Liver (tissue), 9 donors: Measurements from ENCODE around the gene INPP4B. TPM values are rescaled to one million over a fixed set of nuclear protein-coding genes. Genes with fewer than 3 reads are reported as not detected.

Experiments
- DNase-seq: peaks from one replicate; pipeline ENCODE4 v3.0.0-alpha.2; 2017; ENCODE audit warnings: low spot score
- H3K27ac ChIP-seq, 2 donors: one replicate each; pipeline ENCODE4 v1.7.0; 2013; ENCODE audit warnings: inconsistent platforms in 2 of 2, low read length in 2 of 2, control low read depth in 1 of 2, low read depth in 1 of 2, mild to moderate bottlenecking in 1 of 2
- H3K27me3 ChIP-seq, 4 donors: one replicate each; pipeline versions ENCODE4 v1.6.1 to v1.7.0; 2013; ENCODE audit warnings: low read length in 3 of 4, inconsistent platforms in 1 of 4, mild to moderate bottlenecking in 1 of 4, moderate library complexity in 1 of 4; ENCODE audit not compliant: control insufficient read depth in 4 of 4, insufficient read depth in 4 of 4
- H3K36me3 ChIP-seq, 4 donors: one replicate each; pipeline versions ENCODE4 v1.6.1 to v1.7.0; 2013; ENCODE audit warnings: low read length in 3 of 4, mild to moderate bottlenecking in 3 of 4, low read depth in 1 of 4, moderate library complexity in 1 of 4; ENCODE audit not compliant: control insufficient read depth in 4 of 4, insufficient read depth in 3 of 4
- H3K4me1 ChIP-seq, 4 donors: one replicate each; pipeline versions ENCODE4 v1.6.1 to v1.7.0; 2013; ENCODE audit warnings: low read length in 3 of 4, mild to moderate bottlenecking in 3 of 4, moderate library complexity in 1 of 4; ENCODE audit not compliant: control insufficient read depth in 4 of 4, insufficient read depth in 4 of 4
- H3K4me3 ChIP-seq, 3 donors: one replicate each; pipeline versions ENCODE4 v1.6.1 to v1.7.0; 2013; ENCODE audit warnings: low read length in 3 of 3, control low read depth in 1 of 3, low read depth in 1 of 3, mild to moderate bottlenecking in 1 of 3
- H3K9ac ChIP-seq, 2 donors: one replicate each; pipeline ENCODE4 v1.7.0; 2013; ENCODE audit warnings: low read length in 2 of 2, mild to moderate bottlenecking in 2 of 2, moderate library complexity in 2 of 2, control low read depth in 1 of 2, low read depth in 1 of 2
- H3K9me3 ChIP-seq, 4 donors: one replicate each; pipeline versions ENCODE4 v1.6.1 to v1.7.0; 2013; ENCODE audit warnings: low read length in 3 of 4; ENCODE audit not compliant: control insufficient read depth in 4 of 4
- ATF3 ChIP-seq: IDR thresholded peaks from 2 replicates; pipeline ENCODE4 v1.6.1; 2016; ENCODE audit warnings: antibody characterized with exemption
- CTCF ChIP-seq: fragments of 150-350 bp; IDR thresholded peaks from 2 replicates; pipeline ENCODE4 v1.5.1; 2017; ENCODE audit warnings: improper control_type of control experiment, low read depth, low read length; ENCODE audit not compliant: missing input control
- EGR1 ChIP-seq, 2 donors: IDR thresholded peaks; 2 replicates each; pipeline ENCODE4 v1.6.1; 2016 to 2018; ENCODE audit warnings: antibody characterized with exemption in 2 of 2, low read depth in 2 of 2
- FOXA1 ChIP-seq: IDR thresholded peaks from 2 replicates; pipeline ENCODE4 v1.6.1; 2016; ENCODE audit warnings: antibody characterized with exemption
- FOXA2 ChIP-seq: IDR thresholded peaks from 2 replicates; pipeline ENCODE4 v1.6.1; 2016; ENCODE audit warnings: antibody characterized with exemption
- GABPA ChIP-seq, 2 donors: IDR thresholded peaks in 1 of 2; conservative IDR thresholded peaks in 1 of 2; 2 replicates each; pipeline ENCODE4 v1.6.1; 2016; ENCODE audit warnings: antibody characterized with exemption in 2 of 2, mild to moderate bottlenecking in 1 of 2, moderate library complexity in 1 of 2
- HNF4A ChIP-seq, 2 donors: conservative IDR thresholded peaks; 2 replicates each; pipeline ENCODE4 v1.6.1; 2016; ENCODE audit warnings: antibody characterized with exemption in 2 of 2, mild to moderate bottlenecking in 2 of 2
- HNF4G ChIP-seq: IDR thresholded peaks from 2 replicates; pipeline ENCODE4 v1.6.1; 2016; ENCODE audit warnings: antibody characterized with exemption
- JUND ChIP-seq, 2 donors: IDR thresholded peaks; 2 replicates each; pipeline ENCODE4 v1.6.1; 2016; ENCODE audit warnings: antibody characterized with exemption in 2 of 2
- MAX ChIP-seq: IDR thresholded peaks from 2 replicates; pipeline ENCODE4 v1.6.1; 2016; ENCODE audit warnings: antibody characterized with exemption
- NR2F2 ChIP-seq: IDR thresholded peaks from 2 replicates; pipeline ENCODE4 v1.6.1; 2016; ENCODE audit warnings: antibody characterized with exemption
- RAD21 ChIP-seq, 2 donors: IDR thresholded peaks; 2 replicates each; pipeline ENCODE4 v1.6.1; 2016; ENCODE audit warnings: antibody characterized with exemption in 2 of 2, mild to moderate bottlenecking in 2 of 2
- REST ChIP-seq: IDR thresholded peaks from 2 replicates; pipeline ENCODE4 v1.6.1; 2016; ENCODE audit warnings: antibody characterized with exemption, mild to moderate bottlenecking
- RXRA ChIP-seq, 2 donors: IDR thresholded peaks; 2 replicates each; pipeline ENCODE4 v1.6.1; 2017 to 2018; ENCODE audit warnings: antibody characterized with exemption in 2 of 2, mild to moderate bottlenecking in 1 of 2
- SP1 ChIP-seq: IDR thresholded peaks from 2 replicates; pipeline ENCODE4 v1.6.1; 2018; ENCODE audit warnings: antibody characterized with exemption, mild to moderate bottlenecking
- TAF1 ChIP-seq: conservative IDR thresholded peaks from 2 replicates; pipeline ENCODE4 v1.6.1; 2016; ENCODE audit warnings: antibody characterized with exemption, mild to moderate bottlenecking
- YY1 ChIP-seq: IDR thresholded peaks from 2 replicates; pipeline ENCODE4 v1.6.1; 2016; ENCODE audit warnings: antibody characterized with exemption, mild to moderate bottlenecking
- ZBTB33 ChIP-seq: IDR thresholded peaks from 2 replicates; pipeline ENCODE4 v1.6.1; 2016; ENCODE audit warnings: antibody characterized with exemption
- WGBS: extraction: QIAGEN DNeasy Blood & Tissue Kit; methylation state at CpG from one replicate; pipeline ENCODE4 v1.1.7; 2013; 5-methylcytosine and 5-hydroxymethylcytosine counted together
- polyA plus RNA-seq, 2 donors: library from polyadenylated mRNA; stranded (reverse) in 1 of 2; unstranded in 1 of 2; fragments of 200-250 nt in 1 of 2; fragments of >200 nt in 1 of 2; fragmentation: Nextera tagmentation in 1 of 2; extraction: Ambion mirVana in 1 of 2; gene quantifications; one replicate each; pipeline versions ENCODE4 v1.2.1 to v1.2.3, GENCODE V29; 2013 to 2015
- total RNA-seq, 2 donors: library from RNA; depleted of rRNA; stranded (reverse); fragments of >200 nt; gene quantifications; one replicate each; pipeline ENCODE4 v1.2.3, GENCODE V29; 2014
- donor health status: healthy.
- donor health status: healthy.
- donor health status: healthy.
- donor health status: healthy.
- donor health status: healthy.

Gene INPP4B
- total and polyA plus RNA-seq, 4 donors = 0.43 to 2.8 (median 1.6) TPM

- TF ChIP-seq SP1 = no peak
- H3K27ac ChIP-seq = no peak overlapping the region
- 84% methylated on average over 1 of the region's 1 CpG for WGBS
- DNase-seq = no peak
- H3K4me1 ChIP-seq = no peaks in the 10 kb centered on the region
- H3K27me3 ChIP-seq = no peaks in the 10 kb centered on the region
- H3K9me3 ChIP-seq = peaks cover 0 to 2% (median 0%) of the 10 kb centered on the region in 4 donors
- H3K36me3 ChIP-seq = no peaks in the 10 kb centered on the region
- H3K4me3 ChIP-seq = no peak overlapping the region
- no peak overlapping the region for H3K9ac ChIP-seq
Observed at GRCh38 chr4:142248946-142249345, 597.2 kb downstream of the INPP4B start.

- Histone ChIP-seq H3K4me3 (no peak overlapping the region), H3K27me3 (no peaks in the 10 kb centered on the region), H3K9ac (no peak overlapping the region), H3K9me3 (no peaks in the 10 kb centered on the region), H3K36me3 (no peaks in the 10 kb centered on the region), H3K4me1 (no peaks in the 10 kb centered on the region), H3K27ac (no peak overlapping the region)
- no peak for TF ChIP-seq TAF1
- no peak for DNase-seq
- WGBS = 62% methylated on average over 2 of the region's 2 CpGs
Observed at GRCh38 chr4:142243255-142243654, 602.8 kb downstream of the INPP4B start.

- TF ChIP-seq GABPA (IDR thresholded peaks at IDR 0.05 in 1 of 2, conservative IDR thresholded peaks at IDR 0.05 in 1 of 2) (no peak), RAD21 (IDR thresholded peaks at IDR 0.05) (no peak), REST (no peak), NR2F2 (no peak), HNF4G (no peak), CTCF (no peak), HNF4A (conservative IDR thresholded peaks at IDR 0.05) (no peak), FOXA2 (no peak), YY1 (no peak), TAF1 (no peak), ZBTB33 (no peak), RXRA (IDR thresholded peaks at IDR 0.05) (no peak), JUND (IDR thresholded peaks at IDR 0.05) (no peak), ATF3 (no peak), SP1 (no peak), FOXA1 (no peak), EGR1 (IDR thresholded peaks at IDR 0.05; ENCODE audit: low read depth in 2 of 2) (no peak), MAX (no peak)
- no peak for DNase-seq
- no peaks in the 10 kb centered on the region for H3K27me3 ChIP-seq
- H3K9me3 ChIP-seq = no peaks in the 10 kb centered on the region
- no peaks in the 10 kb centered on the region for H3K36me3 ChIP-seq
- H3K9ac ChIP-seq = no peak overlapping the region
- 61% methylated on average over 2 of the region's 2 CpGs for WGBS
- no peak overlapping the region for H3K4me3 ChIP-seq
- no peaks in the 10 kb centered on the region for H3K4me1 ChIP-seq
- no peak overlapping the region for H3K27ac ChIP-seq
Observed at GRCh38 chr4:142242156-142242555, 603.9 kb downstream of the INPP4B start.
